Neural cell (in vitro differentiated cells): ENCODE results near the gene CTDSPL. TPM values are rescaled to one million over a fixed set of nuclear protein-coding genes. Genes with fewer than 3 reads are reported as not detected.

Experiments used
- H2AFZ ChIP-seq: fragments of 200-600, 300-800 bp; sonication (generic), shearing (Covaris generic); 2 replicates; pipeline ENCODE4 v1.6.0; 2014; ENCODE audit warnings: low read depth, mild to moderate bottlenecking, antibody characterized with exemption, low read length, moderate library complexity
- H3F3A ChIP-seq: fragments of 200-600 bp; shearing (Covaris generic); 2 replicates; pipeline ENCODE4 v1.6.1; 2016; ENCODE audit warnings: mild to moderate bottlenecking, moderate library complexity, mixed read lengths, antibody characterized with exemption, low read length; ENCODE audit not compliant: insufficient read depth, poor library complexity, severe bottlenecking
- H3K27ac ChIP-seq: fragments of 200-600, 300-800 bp; sonication (generic), shearing (Covaris generic); 2 replicates; pipeline ENCODE4 v1.5.1; 2014; ENCODE audit warnings: mild to moderate bottlenecking, low read length, moderate library complexity
- H3K27me3 ChIP-seq: fragments of 300-800, 200-600 bp; sonication (generic), shearing (Covaris generic); 2 replicates; pipeline ENCODE4 v1.6.0; 2014; ENCODE audit warnings: mild to moderate bottlenecking, low read depth, low read length, moderate library complexity; ENCODE audit not compliant: insufficient read depth
- H3K36me3 ChIP-seq: fragments of 300-800, 200-600 bp; sonication (generic), shearing (Covaris generic); 2 replicates; pipeline ENCODE4 v1.5.1; 2014; ENCODE audit warnings: mild to moderate bottlenecking, antibody characterized with exemption, low read length, moderate library complexity; ENCODE audit not compliant: insufficient read depth
- H3K4me2 ChIP-seq: fragments of 300-800, 200-600 bp; sonication (generic), shearing (Covaris generic); 2 replicates; pipeline ENCODE4 v1.6.0; 2014; ENCODE audit warnings: mild to moderate bottlenecking, low read length
- H3K4me3 ChIP-seq: fragments of 300-800, 200-600 bp; sonication (generic), shearing (Covaris generic); 2 replicates; pipeline ENCODE4 v1.5.1; 2014; ENCODE audit warnings: mild to moderate bottlenecking, low read length, moderate library complexity
- H3K79me2 ChIP-seq: fragments of 200-600 bp; shearing (Covaris generic); replicated peaks from 2 replicates; pipeline ENCODE4 v1.6.0; 2014; ENCODE audit warnings: mild to moderate bottlenecking, low read length, moderate library complexity; ENCODE audit not compliant: insufficient read depth
- H3K9ac ChIP-seq: fragments of 300-800, 200-600 bp; sonication (generic), shearing (Covaris generic); 2 replicates; pipeline ENCODE4 v1.6.1; 2016; ENCODE audit warnings: mild to moderate bottlenecking, low read length, mixed read lengths
- H3K9me2 ChIP-seq: fragments of 200-600 bp; shearing (Covaris generic); 2 replicates; pipeline ENCODE4 v1.6.1; 2016; ENCODE audit warnings: mild to moderate bottlenecking, low read length, mixed read lengths; ENCODE audit not compliant: insufficient read depth
- H3K9me3 ChIP-seq: fragments of 200-600, 300-800 bp; sonication (generic), shearing (Covaris generic); 2 replicates; pipeline ENCODE4 v1.6.1; 2016; ENCODE audit warnings: mild to moderate bottlenecking, mixed run types, low read length, moderate library complexity, mixed read lengths
- H4K20me1 ChIP-seq: fragments of 200-600 bp; shearing (Covaris generic); 2 replicates; pipeline ENCODE4 v1.6.1; 2016; ENCODE audit warnings: mild to moderate bottlenecking, mixed run types; ENCODE audit not compliant: insufficient read depth
- CTCF ChIP-seq: fragments of 450-650 bp; IDR thresholded peaks from 2 replicates; pipeline ENCODE4 v1.5.1; 2014; ENCODE audit warnings: antibody characterized with exemption, mild to moderate bottlenecking, moderate library complexity; ENCODE audit not compliant: poor library complexity, severe bottlenecking
- EP300 ChIP-seq: fragments of 450-650 bp; conservative IDR thresholded peaks from 2 replicates; pipeline ENCODE4 v1.6.1; 2014; ENCODE audit warnings: antibody characterized with exemption, mild to moderate bottlenecking, moderate library complexity; ENCODE audit not compliant: poor library complexity, severe bottlenecking
- EZH2 ChIP-seq: fragments of 200-600, 300-800 bp; shearing (Covaris generic), sonication (generic); IDR thresholded peaks from 2 replicates; pipeline ENCODE4 v1.6.1; 2014; ENCODE audit warnings: antibody characterized with exemption, low read length, borderline replicate concordance, mild to moderate bottlenecking; ENCODE audit not compliant: insufficient read depth, poor library complexity, severe bottlenecking
- MXI1 ChIP-seq: fragments of 450-650 bp; conservative IDR thresholded peaks from 2 replicates; pipeline ENCODE4 v1.6.1; 2014; ENCODE audit warnings: antibody characterized with exemption, mild to moderate bottlenecking; ENCODE audit not compliant: poor library complexity, severe bottlenecking
- POLR2AphosphoS5 ChIP-seq: IDR thresholded peaks from 2 replicates; pipeline ENCODE4 v1.6.1; 2012
- RAD21 ChIP-seq: fragments of 450-650 bp; conservative IDR thresholded peaks from 2 replicates; pipeline ENCODE4 v1.6.1; 2014; ENCODE audit warnings: antibody characterized with exemption, mild to moderate bottlenecking, moderate library complexity
- SMC3 ChIP-seq: fragments of 450-650 bp; conservative IDR thresholded peaks from 2 replicates; pipeline ENCODE4 v1.6.1; 2014; ENCODE audit warnings: antibody characterized with exemption, mild to moderate bottlenecking, moderate library complexity; ENCODE audit not compliant: poor library complexity
- TAF1 ChIP-seq: IDR thresholded peaks from 2 replicates; pipeline ENCODE4 v1.6.1; 2012; ENCODE audit warnings: low read depth
- polyA plus RNA-seq: library from polyadenylated mRNA; depleted of rRNA; stranded (reverse); fragments of >200 nt; gene quantifications from 2 replicates; pipeline ENCODE4 v1.2.3, GENCODE V29; 2014
- TF ChIP-seq, protein P1 (sequence below): IDR thresholded peaks from 2 replicates; pipeline ENCODE4 v1.6.1; 2012; ENCODE audit warnings: borderline replicate concordance

Gene CTDSPL
- polyA plus RNA-seq, 1 donor from 2014 or later = 17.0 TPM

- Histone ChIP-seq H3K27ac (no peak overlapping the region), H3K9me2 (no peaks in the 10 kb centered on the region), H3K4me3 (no peak overlapping the region), H3K27me3 (no peaks in the 10 kb centered on the region), H3K9ac (no peak overlapping the region), H3K36me3 (peaks cover 8% of the 10 kb centered on the region), H2AFZ (no peak overlapping the region), H3K9me3 (no peaks in the 10 kb centered on the region), H3F3A (no peaks in the 10 kb centered on the region), H4K20me1 (no peaks in the 10 kb centered on the region), H3K79me2 (no peaks in the 10 kb centered on the region), H3K4me2 (no peak overlapping the region)
- no peak for TF ChIP-seq CTCF
- TF ChIP-seq POLR2AphosphoS5 = no peak
- TF ChIP-seq TAF1 = no peak
- no peak for TF ChIP-seq SMC3
- TF ChIP-seq EP300 = no peak
- no peak for TF ChIP-seq RAD21
- TF ChIP-seq, protein P1, sequence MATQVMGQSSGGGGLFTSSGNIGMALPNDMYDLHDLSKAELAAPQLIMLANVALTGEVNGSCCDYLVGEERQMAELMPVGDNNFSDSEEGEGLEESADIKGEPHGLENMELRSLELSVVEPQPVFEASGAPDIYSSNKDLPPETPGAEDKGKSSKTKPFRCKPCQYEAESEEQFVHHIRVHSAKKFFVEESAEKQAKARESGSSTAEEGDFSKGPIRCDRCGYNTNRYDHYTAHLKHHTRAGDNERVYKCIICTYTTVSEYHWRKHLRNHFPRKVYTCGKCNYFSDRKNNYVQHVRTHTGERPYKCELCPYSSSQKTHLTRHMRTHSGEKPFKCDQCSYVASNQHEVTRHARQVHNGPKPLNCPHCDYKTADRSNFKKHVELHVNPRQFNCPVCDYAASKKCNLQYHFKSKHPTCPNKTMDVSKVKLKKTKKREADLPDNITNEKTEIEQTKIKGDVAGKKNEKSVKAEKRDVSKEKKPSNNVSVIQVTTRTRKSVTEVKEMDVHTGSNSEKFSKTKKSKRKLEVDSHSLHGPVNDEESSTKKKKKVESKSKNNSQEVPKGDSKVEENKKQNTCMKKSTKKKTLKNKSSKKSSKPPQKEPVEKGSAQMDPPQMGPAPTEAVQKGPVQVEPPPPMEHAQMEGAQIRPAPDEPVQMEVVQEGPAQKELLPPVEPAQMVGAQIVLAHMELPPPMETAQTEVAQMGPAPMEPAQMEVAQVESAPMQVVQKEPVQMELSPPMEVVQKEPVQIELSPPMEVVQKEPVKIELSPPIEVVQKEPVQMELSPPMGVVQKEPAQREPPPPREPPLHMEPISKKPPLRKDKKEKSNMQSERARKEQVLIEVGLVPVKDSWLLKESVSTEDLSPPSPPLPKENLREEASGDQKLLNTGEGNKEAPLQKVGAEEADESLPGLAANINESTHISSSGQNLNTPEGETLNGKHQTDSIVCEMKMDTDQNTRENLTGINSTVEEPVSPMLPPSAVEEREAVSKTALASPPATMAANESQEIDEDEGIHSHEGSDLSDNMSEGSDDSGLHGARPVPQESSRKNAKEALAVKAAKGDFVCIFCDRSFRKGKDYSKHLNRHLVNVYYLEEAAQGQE = no peak
- no peak for TF ChIP-seq EZH2
These were observed 108.0 kb downstream of the CTDSPL start for GRCh38 chr3:37969596-37970100.

GRCh38 chr3:37970802-37971201 is 109.1 kb downstream of the CTDSPL start:
- TF ChIP-seq SMC3 (no peak), EZH2 (no peak), TAF1 (no peak), CTCF (no peak), RAD21 (no peak), MXI1 (no peak)
- TF ChIP-seq, protein P1 = no peak

More at GRCh38 chr3:37970802-37971201, 109.1 kb downstream of the CTDSPL start:
- Histone ChIP-seq H3K9me3 (no peaks in the 10 kb centered on the region), H3K27me3 (no peaks in the 10 kb centered on the region), H3K4me2 (no peak overlapping the region), H4K20me1 (no peaks in the 10 kb centered on the region), H3K4me3 (no peak overlapping the region), H3K9ac (no peak overlapping the region), H2AFZ (no peak overlapping the region), H3F3A (no peaks in the 10 kb centered on the region), H3K27ac (no peak overlapping the region), H3K9me2 (no peaks in the 10 kb centered on the region), H3K36me3 (peaks cover 8% of the 10 kb centered on the region), H3K79me2 (no peaks in the 10 kb centered on the region)
